Measurements from ENCODE around the gene C1orf159.

DNA sequence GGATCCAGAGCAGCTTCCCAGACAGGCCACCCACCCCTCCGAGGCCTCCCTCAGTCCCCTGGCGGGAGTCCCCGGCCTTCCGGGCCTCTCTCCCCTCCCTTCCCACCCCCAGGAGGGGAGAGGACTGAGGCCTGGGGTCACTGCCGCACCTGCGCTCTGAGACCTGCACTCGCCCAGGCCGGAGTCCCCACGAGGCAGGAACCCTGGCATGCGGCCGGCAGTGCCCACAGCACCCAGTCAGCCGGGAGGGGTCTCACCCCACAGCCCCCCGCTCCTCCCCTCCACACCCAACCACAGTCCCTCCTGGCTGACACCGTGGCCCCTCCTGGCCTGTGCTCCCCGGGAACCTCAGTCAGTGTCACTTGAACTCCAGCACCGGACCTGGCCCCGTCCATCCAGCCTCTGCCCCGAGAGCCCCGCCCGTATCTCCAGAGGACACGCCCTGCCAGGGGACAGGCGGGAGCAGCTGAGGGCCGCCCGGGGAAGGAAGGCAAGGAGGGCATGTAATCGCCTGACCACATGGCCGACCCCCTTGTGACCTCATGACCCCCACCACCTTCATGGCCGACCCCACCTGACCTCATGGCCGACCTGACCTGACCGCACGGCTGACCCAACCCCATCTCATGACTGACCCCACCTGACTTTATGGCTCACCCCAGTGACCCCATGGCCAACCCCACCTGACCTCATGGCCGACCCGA is 29.1 kb upstream of the C1orf159 start:
- TF ChIP-seq, protein P1, sequence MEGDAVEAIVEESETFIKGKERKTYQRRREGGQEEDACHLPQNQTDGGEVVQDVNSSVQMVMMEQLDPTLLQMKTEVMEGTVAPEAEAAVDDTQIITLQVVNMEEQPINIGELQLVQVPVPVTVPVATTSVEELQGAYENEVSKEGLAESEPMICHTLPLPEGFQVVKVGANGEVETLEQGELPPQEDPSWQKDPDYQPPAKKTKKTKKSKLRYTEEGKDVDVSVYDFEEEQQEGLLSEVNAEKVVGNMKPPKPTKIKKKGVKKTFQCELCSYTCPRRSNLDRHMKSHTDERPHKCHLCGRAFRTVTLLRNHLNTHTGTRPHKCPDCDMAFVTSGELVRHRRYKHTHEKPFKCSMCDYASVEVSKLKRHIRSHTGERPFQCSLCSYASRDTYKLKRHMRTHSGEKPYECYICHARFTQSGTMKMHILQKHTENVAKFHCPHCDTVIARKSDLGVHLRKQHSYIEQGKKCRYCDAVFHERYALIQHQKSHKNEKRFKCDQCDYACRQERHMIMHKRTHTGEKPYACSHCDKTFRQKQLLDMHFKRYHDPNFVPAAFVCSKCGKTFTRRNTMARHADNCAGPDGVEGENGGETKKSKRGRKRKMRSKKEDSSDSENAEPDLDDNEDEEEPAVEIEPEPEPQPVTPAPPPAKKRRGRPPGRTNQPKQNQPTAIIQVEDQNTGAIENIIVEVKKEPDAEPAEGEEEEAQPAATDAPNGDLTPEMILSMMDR (IDR thresholded peaks at IDR 0.05) = no peak
- no peak for TF ChIP-seq POLR2A (IDR thresholded peaks at IDR 0.05)
